Right cardiac atrium (tissue), 5 donors: ENCODE measurements around the gene RCC2. TPM values are rescaled to one million over a fixed set of nuclear protein-coding genes. Genes with fewer than 3 reads are reported as not detected.

Experiments
- ATAC-seq, 2 donors: fragments of 200-7000 bp; cut with Tn5 transposase; one replicate each; pipeline versions ENCODE4 v1.8.0 to v1.9.1; 2020; ENCODE audit warnings: moderate library complexity in 2 of 2, mild to moderate bottlenecking in 1 of 2
- DNase-seq, 3 donors: peaks; one replicate each; pipeline ENCODE4 v3.0.0-alpha.2; 2020
- H3K27ac ChIP-seq: one replicate; pipeline ENCODE4 v1.5.1; 2013; ENCODE audit warnings: mild to moderate bottlenecking, low read length, control low read depth, moderate library complexity
- H3K27me3 ChIP-seq: one replicate; pipeline ENCODE4 v1.6.1; 2013; ENCODE audit not compliant: control insufficient read depth, insufficient read depth
- H3K4me1 ChIP-seq: one replicate; pipeline ENCODE4 v1.6.1; 2013; ENCODE audit warnings: low read length; ENCODE audit not compliant: control insufficient read depth, insufficient read depth
- H3K4me3 ChIP-seq: one replicate; pipeline ENCODE4 v1.5.1; 2013; ENCODE audit warnings: low read length, control low read depth
- H3K9me3 ChIP-seq: one replicate; pipeline ENCODE4 v1.6.1; 2013; ENCODE audit warnings: low read length; ENCODE audit not compliant: control insufficient read depth
- WGBS: extraction: QIAGEN DNeasy Blood & Tissue Kit; methylation state at CpG from one replicate; pipeline ENCODE4 v1.1.7; 2013; 5-methylcytosine and 5-hydroxymethylcytosine counted together
- intact Hi-C, 4 donors: fragments of 100-400 bp; cut with DNase I; formaldehyde crosslinking; loops; one replicate each; pipeline versions ENCODE4 v1.11.0 to v1.14.0; 2022 to 2023
- polyA plus RNA-seq: library from polyadenylated mRNA; stranded (reverse); fragments of 200-250 nt; gene quantifications from one replicate; pipeline ENCODE4 v1.2.3, GENCODE V29; 2013
- total RNA-seq, 4 donors: library from RNA; stranded (reverse); fragmentation: NEBNext Ultra II Directional; extraction: Animal tissue kit (Norgen Biotek cat#: 25700); gene quantifications; one replicate each; pipeline ENCODE4 v1.2.1, GENCODE V29; 2021
- donor health status: healthy with polysubstance abuse.
- donor health status: DM: no; HTN: yes; CAD: no.
- donor health status: DM: no; HTN: no; CAD: no.
- donor health status: DM: no; HTN: yes; CAD: no; lungs with severe emphysema.
- donor health status: DM: yes; HTN: yes; CAD: no.

Gene RCC2
- total and polyA plus RNA-seq, 5 donors, result 7.8 to 19.0 (median 13.8) TPM

DNA sequence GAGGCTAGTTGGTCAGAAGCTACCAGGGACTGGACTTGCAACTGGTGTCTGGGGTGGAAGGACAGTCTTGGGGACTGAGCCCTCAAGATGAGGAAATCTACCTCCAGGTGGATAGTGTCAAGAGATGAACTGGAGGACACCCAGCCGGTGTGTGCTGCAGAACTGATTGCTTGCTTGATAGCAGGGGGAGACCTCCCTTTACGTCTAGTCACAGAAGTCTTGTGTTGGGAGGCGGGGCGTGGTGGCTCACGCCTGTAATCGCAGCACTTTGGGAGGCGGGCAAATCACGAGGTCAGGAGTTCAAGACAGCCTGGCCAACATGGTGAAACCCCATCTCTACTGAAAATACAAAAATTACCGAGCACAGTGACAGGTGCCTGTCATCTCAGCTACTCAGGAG is 4.9 kb downstream of the RCC2 start:
- H3K4me3 ChIP-seq, result no peak overlapping the region
- no peaks in the 10 kb centered on the region for H3K4me1 ChIP-seq
- no peaks in the 10 kb centered on the region for H3K27me3 ChIP-seq
- DNase-seq (no peak), ATAC-seq (no peak)
- intact Hi-C loops, result no loop called here
- H3K27ac ChIP-seq, result no peak overlapping the region
- no peaks in the 10 kb centered on the region for H3K9me3 ChIP-seq
- WGBS, result 82% methylated on average over 9 of the region's 9 CpGs

DNA sequence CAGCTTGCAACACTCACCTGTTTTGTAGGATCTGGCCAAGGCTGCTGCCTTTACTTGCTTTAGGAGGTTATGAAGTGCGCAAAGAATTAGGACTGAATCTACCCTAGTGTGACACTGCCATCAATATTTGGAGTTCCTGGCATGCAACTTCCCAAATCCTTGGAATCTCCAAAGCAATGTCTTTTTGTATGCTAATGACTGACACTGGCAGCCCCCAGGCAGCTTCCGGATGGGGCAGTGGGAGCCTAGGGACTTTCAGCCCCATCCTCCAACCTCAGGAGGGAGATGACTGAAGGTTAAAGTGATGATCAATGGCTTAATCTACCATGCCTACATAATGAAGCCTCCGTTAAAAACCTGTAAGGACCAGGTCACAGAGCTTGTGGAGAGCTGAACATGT is 5.5 kb downstream of the RCC2 start:
- Histone ChIP-seq H3K27me3 (no peaks in the 10 kb centered on the region), H3K4me3 (no peak overlapping the region), H3K27ac (no peak overlapping the region), H3K4me1 (no peaks in the 10 kb centered on the region), H3K9me3 (no peaks in the 10 kb centered on the region)
- 75% methylated on average over 3 of the region's 3 CpGs for WGBS
- no peak for ATAC-seq
- no peak for DNase-seq
- intact Hi-C loops, result no loop called here

DNA sequence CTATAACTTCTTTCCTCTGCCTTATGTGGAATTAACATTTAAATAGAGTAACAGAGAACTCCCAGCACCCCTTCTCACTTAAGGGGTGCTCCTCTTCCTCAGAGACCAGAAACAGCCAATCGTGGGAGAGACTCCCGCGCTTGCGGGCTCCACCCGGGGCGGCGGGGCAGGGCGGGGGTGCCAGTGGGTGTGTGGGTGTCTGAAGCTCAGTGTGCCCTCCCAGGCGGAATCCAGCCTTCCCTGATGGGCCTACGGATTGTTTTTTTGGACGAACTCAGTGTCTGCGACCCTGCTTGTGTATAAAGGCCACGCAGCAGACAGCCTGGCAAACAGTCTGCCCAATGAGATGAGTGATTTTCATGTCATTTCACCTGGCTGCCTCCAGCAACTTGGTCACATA is 6.2 kb downstream of the RCC2 start:
- intact Hi-C loops, result no loop called here
- WGBS, result 92% methylated on average over 13 of the region's 13 CpGs
- H3K4me1 ChIP-seq, result no peaks in the 10 kb centered on the region
- ATAC-seq (no peak), DNase-seq (no peak)
- H3K27me3 ChIP-seq, result no peaks in the 10 kb centered on the region
- H3K9me3 ChIP-seq, result no peaks in the 10 kb centered on the region
- no peak overlapping the region for H3K27ac ChIP-seq
- H3K4me3 ChIP-seq, result no peak overlapping the region

- Histone ChIP-seq H3K9me3 (no peaks in the 10 kb centered on the region), H3K4me3 (no peak overlapping the region), H3K27ac (no peak overlapping the region), H3K4me1 (no peaks in the 10 kb centered on the region), H3K27me3 (no peaks in the 10 kb centered on the region)
- 95% methylated on average over 3 of the region's 3 CpGs for WGBS
- intact Hi-C loops, result no loop called here
- DNase-seq (peak in 1 of 3 donors; percentile 7), ATAC-seq (no peak)
Observed at GRCh38 chr1:17432412-17432811, 7.1 kb downstream of the RCC2 start.

DNA sequence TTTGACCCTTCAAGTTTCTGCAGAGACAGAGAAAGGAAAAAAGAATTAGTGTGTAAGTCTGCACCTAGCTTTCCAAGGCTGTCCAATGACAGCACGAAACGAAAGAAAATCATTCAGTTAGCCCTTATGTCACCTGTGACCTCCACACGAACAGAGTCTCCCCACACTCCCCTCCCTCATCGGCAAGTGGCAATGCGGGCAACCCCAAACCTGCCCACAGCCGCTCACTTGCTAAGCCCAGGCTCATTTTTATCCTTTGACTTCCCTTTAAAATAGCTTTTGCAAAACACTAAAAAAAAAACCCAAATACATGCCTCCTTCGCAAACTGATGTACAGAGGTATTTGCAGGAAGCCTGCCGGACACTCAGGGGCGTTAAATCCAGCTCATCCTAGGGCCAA is 10.3 kb downstream of the RCC2 start:
- H3K4me1 ChIP-seq, result no peaks in the 10 kb centered on the region
- DNase-seq, result peak in 1 of 3 donors; percentile 15
- H3K27me3 ChIP-seq, result no peaks in the 10 kb centered on the region
- no peak for ATAC-seq
- WGBS, result 92% methylated on average over 9 of the region's 9 CpGs
- no peak overlapping the region for H3K27ac ChIP-seq
- no peak overlapping the region for H3K4me3 ChIP-seq
- intact Hi-C loops, result loop anchor here in 3 of 4 donors (10.0 kb wide), 2 partner anchors 46 to 56 kb away; no protein-coding TSS in a partner anchor
- no peaks in the 10 kb centered on the region for H3K9me3 ChIP-seq

DNA sequence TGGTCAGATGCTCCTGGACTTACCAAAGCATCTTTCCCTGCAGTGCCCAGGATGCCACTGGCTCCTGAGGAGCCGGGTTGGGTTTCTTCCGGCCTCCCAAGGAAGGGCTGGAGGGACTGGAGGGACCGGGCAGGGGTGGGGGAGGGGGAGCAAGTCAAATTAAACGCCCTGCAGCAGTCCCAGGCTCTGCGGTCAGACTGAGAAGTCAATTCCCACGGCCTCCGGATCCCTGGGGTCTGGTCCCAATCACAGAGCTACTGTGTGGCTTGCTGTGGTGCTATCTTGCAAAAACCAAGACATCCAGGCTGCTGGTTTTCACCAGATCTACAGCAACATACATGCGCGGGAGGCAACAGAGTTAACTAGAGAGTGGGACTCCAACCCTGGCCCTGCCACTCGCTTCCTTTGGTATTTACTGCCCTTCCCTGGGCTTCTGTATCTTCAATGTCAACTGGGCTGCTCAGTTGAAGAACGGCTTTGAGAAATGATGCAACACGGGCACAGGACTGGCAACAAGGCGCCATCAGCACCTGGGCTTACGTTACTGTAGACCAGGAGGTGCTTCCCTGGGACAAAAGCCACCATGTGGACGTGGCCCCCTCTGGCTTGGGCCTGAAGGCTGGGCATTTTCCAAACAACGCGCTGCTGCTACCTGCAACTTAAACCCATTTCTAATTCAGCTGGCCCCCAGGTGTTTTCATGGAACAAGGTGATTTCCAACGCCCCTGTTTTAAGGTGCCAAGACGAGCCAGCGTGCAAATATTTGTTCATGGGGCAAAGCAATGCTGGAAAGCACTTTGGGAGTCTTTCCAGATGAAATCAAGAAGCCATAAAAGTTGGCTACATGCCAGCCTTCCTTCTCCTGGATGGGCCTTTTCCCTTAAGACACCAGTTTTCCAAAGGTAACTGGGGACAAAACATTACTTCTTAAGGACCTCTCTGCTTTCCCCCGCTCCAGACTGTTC is 11.5 kb downstream of the RCC2 start:
- ATAC-seq (no peak), DNase-seq (peak in 2 of 3 donors; percentile 26 to 60)
- H3K4me3 ChIP-seq, result no peak overlapping the region
- intact Hi-C loops, result loop anchor here in 3 of 4 donors (10.0 kb wide), 2 partner anchors 47 to 57 kb away; no protein-coding TSS in a partner anchor
- 79% methylated on average over 21 of the region's 21 CpGs for WGBS
- H3K9me3 ChIP-seq, result no peaks in the 10 kb centered on the region
- no peaks in the 10 kb centered on the region for H3K4me1 ChIP-seq
- no peaks in the 10 kb centered on the region for H3K27me3 ChIP-seq
- H3K27ac ChIP-seq, result no peak overlapping the region

DNA sequence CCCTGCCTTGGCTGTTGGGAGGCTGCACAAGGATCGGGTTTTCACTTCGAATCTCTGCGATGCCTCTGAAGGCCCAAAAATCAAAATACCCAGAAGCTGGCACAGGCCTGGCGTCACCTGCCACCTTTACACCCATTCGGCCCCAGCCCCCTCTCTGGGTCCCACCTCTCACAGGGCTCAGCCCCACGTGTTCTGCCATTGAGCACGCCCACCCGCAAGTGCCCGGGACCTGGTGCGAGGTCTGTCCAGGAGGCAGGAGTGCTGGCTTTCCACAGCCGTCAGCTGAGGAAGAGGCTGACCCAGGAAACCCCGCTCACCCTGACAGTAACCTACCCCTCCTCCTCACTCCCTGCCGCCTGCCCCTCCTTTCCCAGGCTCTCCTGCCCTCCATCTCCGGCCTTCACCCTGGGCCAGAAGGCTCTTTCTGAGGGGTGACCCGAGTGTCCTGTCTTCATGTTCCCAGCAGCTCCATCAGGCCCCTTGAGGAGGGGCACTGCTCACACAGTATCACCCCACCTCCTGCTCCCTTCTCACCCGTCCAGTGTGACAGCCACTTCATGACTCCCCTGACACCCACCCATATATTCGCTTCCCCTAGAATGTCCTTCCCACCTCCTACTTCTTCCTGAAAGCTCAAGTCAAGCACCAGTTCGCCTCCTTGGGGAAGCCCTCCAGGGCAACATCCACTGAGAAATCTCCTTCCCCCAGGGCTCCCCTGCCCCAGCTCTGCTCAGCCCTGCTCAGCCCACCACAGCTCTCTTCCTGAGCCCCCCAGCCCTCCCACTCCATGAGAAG is 13.5 kb downstream of the RCC2 start:
- H3K4me3 ChIP-seq, result no peak overlapping the region
- H3K27ac ChIP-seq, result no peak overlapping the region
- ATAC-seq, result no peak
- intact Hi-C loops, result loop anchor here in 3 of 4 donors (10.0 kb wide), 2 partner anchors 49 to 59 kb away; no protein-coding TSS in a partner anchor
- 92% methylated on average over 18 of the region's 18 CpGs for WGBS
- DNase-seq, result peak in 2 of 3 donors; percentile 34 to 40
- H3K27me3 ChIP-seq, result no peaks in the 10 kb centered on the region
- no peaks in the 10 kb centered on the region for H3K4me1 ChIP-seq
- H3K9me3 ChIP-seq, result no peaks in the 10 kb centered on the region

GRCh38 chr1:17423781-17424245 is 15.7 kb downstream of the RCC2 start:
- H3K4me1 ChIP-seq, result no peaks in the 10 kb centered on the region
- H3K9me3 ChIP-seq, result no peaks in the 10 kb centered on the region
- no peak overlapping the region for H3K4me3 ChIP-seq
- H3K27me3 ChIP-seq, result no peaks in the 10 kb centered on the region
- DNase-seq, result peak; percentile 43 to 74 (median 70)
- H3K27ac ChIP-seq, result peak overlapping the region; percentile 24
- WGBS, result 51% methylated on average over 13 of the region's 13 CpGs
- intact Hi-C loops, result loop anchor here in 3 of 4 donors (10.0 kb wide), 2 partner anchors 51 to 61 kb away; no protein-coding TSS in a partner anchor
- ATAC-seq, result peak; percentile 58 to 61

DNA sequence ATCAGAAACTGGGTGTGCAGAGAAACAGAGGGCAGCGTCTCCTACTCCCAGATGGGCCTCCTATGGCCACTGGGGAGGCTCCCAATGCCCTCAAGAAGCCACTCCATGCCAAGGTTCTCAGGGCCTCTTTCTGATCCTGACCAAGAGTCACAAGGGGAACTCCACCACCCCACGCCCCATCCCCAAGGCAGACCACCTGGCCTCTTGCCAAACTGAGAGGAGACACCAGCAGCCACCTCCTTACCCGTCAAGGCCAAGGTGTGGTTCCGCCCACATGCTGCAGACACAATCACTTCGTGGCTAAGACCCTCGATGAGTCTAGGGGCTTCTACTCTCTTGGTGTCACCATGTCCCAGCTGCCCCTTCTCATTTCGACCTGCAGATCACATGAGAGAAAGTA is 17.0 kb downstream of the RCC2 start:
- ATAC-seq (no peak), DNase-seq (peak in 1 of 3 donors; percentile 40)
- H3K27ac ChIP-seq, result no peak overlapping the region
- H3K4me1 ChIP-seq, result no peaks in the 10 kb centered on the region
- intact Hi-C loops, result loop anchor here in 3 of 4 donors (10.0 kb wide), 2 partner anchors 52 to 62 kb away; no protein-coding TSS in a partner anchor
- no peaks in the 10 kb centered on the region for H3K9me3 ChIP-seq
- no peaks in the 10 kb centered on the region for H3K27me3 ChIP-seq
- 71% methylated on average over 7 of the region's 7 CpGs for WGBS
- H3K4me3 ChIP-seq, result no peak overlapping the region

DNA sequence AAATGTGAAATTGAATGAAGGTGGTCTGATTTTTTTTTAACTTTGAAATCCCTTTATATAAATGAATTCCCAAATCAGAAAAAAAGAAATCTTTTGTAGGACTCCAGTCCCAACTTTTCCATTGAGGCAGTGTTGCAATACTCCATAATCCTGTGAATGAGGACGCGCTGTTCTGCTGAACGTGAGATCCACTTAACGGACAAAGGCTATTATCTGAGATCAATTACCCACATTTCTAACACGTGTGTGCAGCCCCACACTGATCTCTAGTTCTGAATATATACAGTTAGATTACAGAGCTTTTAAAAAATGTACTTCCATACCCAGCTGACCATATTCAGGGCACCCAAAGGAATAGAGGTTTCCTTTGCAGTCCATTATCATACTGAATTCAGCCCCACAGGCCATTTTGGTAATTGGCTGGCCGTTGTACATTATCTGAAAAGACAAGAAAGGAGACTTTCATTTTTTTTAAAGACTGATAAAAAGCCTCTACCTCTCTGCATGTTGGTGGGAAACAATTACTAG is 19.0 kb downstream of the RCC2 start:
- DNase-seq, result peak in 1 of 3 donors; percentile 6
- no peaks in the 10 kb centered on the region for H3K4me1 ChIP-seq
- no peaks in the 10 kb centered on the region for H3K27me3 ChIP-seq
- WGBS, result 84% methylated on average over 6 of the region's 6 CpGs
- H3K27ac ChIP-seq, result no peak overlapping the region
- H3K4me3 ChIP-seq, result no peak overlapping the region
- ATAC-seq, result no peak
- intact Hi-C loops, result loop anchor here in 3 of 4 donors (10.0 kb wide), 2 partner anchors 54 to 64 kb away; no protein-coding TSS in a partner anchor
- no peaks in the 10 kb centered on the region for H3K9me3 ChIP-seq
